Activated T-cell treated with anti-CD3 and anti-CD28 coated beads, Interleukin-2, amount 50 U/mL, for 4 hours (primary cell): Measurements from ENCODE around the gene PRH1. TPM values are rescaled to one million over a fixed set of nuclear protein-coding genes. Genes with fewer than 3 reads are reported as not detected.
A peak's percentile ranks its signal among the peaks of the same experiment; 100 is the strongest.

Experiments
- ATAC-seq, 2 donors: fragments of 200-7000 bp; cut with Tn5 transposase; one replicate each; pipeline ENCODE4 v1.10.0; 2021
- DNase-seq: peaks from one replicate; pipeline ENCODE4 v3.0.0-alpha.2; 2020
- H3K27me3 Mint-ChIP-seq: one replicate; pipeline ENCODE4 v1.8.0; 2021; ENCODE audit warnings: low read depth, mixed read lengths
- H3K36me3 Mint-ChIP-seq: one replicate; pipeline ENCODE4 v1.8.0; 2022; ENCODE audit warnings: mixed read lengths; ENCODE audit not compliant: insufficient read depth
- H3K4me1 Mint-ChIP-seq: one replicate; pipeline ENCODE4 v1.8.0; 2021; ENCODE audit warnings: low read depth, mixed read lengths
- H3K4me3 Mint-ChIP-seq: one replicate; pipeline ENCODE4 v1.8.0; 2021; ENCODE audit warnings: mild to moderate bottlenecking, moderate library complexity, mixed read lengths
- H3K9me3 Mint-ChIP-seq: one replicate; pipeline ENCODE4 v1.8.0; 2021; ENCODE audit warnings: mixed read lengths
- total RNA-seq, 3 donors: library from RNA; stranded (reverse); gene quantifications; one replicate each; pipeline ENCODE4 v1.2.1, GENCODE V29; 2021

The PRH1 gene
- total RNA-seq, 3 donors from 2014 or later = 8.6 to 12.5 (median 10.4) TPM

DNA sequence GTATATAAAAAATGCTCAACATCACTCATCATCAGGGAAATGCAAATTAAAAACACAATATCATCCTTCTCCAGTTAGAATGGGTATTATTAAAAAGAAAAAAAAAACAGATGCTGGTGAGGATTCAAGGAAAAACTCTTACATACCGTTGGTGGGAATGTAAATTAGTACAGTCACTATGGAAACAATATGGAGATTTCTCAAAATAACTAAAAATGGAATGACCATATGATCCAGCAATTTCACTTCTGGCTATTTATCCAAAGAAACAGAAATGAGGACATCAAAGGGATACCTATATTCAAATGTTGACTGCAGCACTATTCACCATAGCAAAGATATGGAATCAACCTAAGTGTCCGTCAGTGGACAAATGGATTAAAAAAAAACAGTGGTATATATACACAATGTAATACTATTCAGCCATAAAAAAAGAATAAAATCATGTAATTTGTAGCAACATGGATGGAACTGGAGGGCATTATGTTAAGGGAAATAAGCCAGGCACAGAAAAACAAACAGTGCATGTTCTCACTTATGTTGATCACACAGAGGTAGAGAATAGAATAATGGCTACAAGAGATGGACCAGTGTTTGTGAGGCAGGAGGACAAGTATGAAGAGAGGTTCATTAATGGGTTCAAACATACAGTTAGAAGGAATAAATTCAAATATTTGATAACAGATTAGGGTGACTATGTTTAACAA, 20.4 kb downstream of the PRH1 start:
- Mint-ChIP-seq H3K4me3 (no peak overlapping the region), H3K9me3 (peaks cover 45% of the 10 kb centered on the region), H3K36me3 (peaks cover 71% of the 10 kb centered on the region), H3K4me1 (no peaks in the 10 kb centered on the region), H3K27me3 (no peaks in the 10 kb centered on the region)
- ATAC-seq (no peak), DNase-seq (no peak)

DNA sequence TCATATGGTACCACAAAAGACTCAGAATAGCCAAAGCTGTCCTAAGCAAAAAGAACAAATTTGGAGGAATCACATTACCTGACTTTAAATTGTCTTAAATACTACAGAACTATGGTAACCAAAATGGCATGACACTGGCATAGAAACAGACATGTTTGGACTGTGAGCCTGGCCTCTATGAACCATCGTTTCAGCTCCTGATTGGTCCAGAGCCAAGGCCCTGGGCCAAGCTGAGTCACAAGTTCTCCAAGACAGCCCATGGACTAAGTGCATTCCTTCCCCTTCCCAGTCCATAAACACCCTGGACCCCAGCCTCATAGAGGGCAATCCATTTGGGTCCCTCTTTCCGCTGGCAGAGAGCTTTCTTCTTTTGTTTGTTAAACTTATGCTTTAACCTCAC, 22.7 kb downstream of the PRH1 start:
- Mint-ChIP-seq H3K4me3 (no peak overlapping the region), H3K9me3 (peaks cover 57% of the 10 kb centered on the region), H3K4me1 (no peaks in the 10 kb centered on the region), H3K36me3 (peaks cover 72% of the 10 kb centered on the region), H3K27me3 (no peaks in the 10 kb centered on the region)
- ATAC-seq (no peak), DNase-seq (no peak)

DNA sequence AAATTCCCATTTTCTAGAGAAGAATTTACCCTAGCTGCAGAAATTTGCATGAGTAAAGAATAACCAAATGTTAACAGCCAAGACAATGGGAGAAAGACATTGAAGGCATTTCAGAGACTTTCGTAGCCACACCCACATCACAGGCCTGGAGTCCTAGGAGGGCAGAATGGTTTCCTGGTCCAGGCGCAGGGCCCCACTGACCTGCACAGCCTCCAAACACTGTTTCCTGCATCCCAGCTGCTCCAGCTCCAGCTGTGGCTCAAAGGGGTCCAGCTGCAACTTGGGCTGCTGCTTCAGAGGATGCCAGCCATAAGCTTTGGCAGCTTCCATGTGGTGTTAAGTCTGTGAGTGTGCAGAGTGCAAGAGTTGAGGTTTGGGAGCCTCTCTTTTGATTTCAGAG, 28.2 kb downstream of the PRH1 start:
- H3K36me3 Mint-ChIP-seq = peaks cover 51% of the 10 kb centered on the region
- no peak overlapping the region for H3K4me3 Mint-ChIP-seq
- DNase-seq (no peak), ATAC-seq (no peak)
- peaks cover 24% of the 10 kb centered on the region for H3K4me1 Mint-ChIP-seq
- no peaks in the 10 kb centered on the region for H3K27me3 Mint-ChIP-seq
- H3K9me3 Mint-ChIP-seq = peaks cover 32% of the 10 kb centered on the region

DNA sequence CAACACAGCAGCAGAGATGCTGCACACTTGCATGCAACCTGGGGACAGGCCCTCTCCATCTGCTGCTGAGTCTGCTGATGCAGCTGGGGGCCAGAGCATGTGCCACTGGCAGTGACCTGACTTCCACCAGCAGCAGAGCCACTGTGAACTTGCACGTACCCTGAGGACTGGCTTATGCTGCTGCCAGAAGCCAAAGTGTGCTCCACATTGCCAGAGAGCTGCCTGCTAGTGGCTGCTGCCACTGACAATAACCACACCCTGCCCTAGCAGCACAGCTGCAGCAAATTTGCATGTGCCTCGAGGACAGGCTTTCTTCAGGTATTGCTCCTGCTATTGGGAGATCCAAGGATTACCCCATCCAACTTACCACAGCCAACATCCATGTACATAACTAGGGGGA, 30.3 kb downstream of the PRH1 start:
- DNase-seq (no peak), ATAC-seq (no peak)
- H3K36me3 Mint-ChIP-seq = peaks cover 38% of the 10 kb centered on the region
- no peaks in the 10 kb centered on the region for H3K27me3 Mint-ChIP-seq
- H3K4me1 Mint-ChIP-seq = peaks cover 39% of the 10 kb centered on the region
- H3K4me3 Mint-ChIP-seq = no peak overlapping the region
- H3K9me3 Mint-ChIP-seq = peaks cover 18% of the 10 kb centered on the region

DNA sequence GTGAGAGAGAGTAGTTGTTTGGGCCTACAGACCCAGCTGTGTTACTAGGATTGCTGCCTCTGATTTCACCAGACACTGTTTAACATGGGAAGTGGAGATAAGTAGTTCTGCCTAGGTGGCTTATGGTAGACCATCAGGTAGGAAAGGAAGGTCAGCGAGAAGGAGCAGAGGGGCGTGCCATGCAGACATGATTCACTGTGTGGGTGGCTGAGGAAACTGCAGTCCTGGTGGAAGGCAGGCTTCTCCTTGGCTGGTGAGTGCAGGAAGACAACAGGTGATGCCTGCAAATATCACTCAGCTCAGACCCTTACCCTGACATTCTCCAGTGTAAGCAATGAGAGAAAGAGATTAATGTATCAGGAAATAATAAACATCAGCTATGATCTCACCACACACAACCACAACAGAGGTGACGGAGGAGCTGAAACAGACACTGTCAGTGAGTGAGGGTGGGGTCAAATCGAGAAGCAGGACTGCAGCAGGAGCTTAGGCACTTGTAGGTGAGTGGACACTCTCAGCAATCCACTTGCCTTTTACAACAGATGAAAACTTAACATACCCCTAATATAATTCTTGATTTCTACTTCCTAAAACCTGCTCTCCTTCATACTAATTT, 32.7 kb downstream of the PRH1 start:
- no peaks in the 10 kb centered on the region for H3K27me3 Mint-ChIP-seq
- H3K9me3 Mint-ChIP-seq = peaks cover 5% of the 10 kb centered on the region
- DNase-seq = no peak
- peak in 1 of 2 donors; percentile 14 for ATAC-seq
- H3K36me3 Mint-ChIP-seq = peaks cover 30% of the 10 kb centered on the region
- peaks cover 39% of the 10 kb centered on the region for H3K4me1 Mint-ChIP-seq
- no peak overlapping the region for H3K4me3 Mint-ChIP-seq

DNA sequence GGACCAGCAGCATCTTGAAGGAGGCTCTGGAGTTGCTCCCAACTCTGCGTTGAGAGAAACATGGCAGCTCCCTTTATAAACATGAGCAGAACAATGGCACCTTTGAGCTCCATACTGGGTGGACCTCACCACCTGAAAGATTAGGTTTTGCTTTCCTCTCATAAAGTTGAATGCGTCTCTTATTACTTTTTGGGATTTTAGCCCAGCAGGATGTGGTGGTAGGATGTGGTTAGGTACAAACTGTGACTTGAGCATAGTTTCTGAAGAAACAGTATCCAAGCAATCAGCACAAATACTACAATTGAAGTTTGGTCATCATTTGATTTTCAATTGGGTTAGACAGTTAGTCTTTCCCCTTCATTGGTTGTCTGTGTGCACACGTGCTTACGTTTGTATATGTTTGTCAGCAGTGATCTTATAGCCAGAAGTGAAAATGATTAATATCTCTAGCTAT, 34.6 kb downstream of the PRH1 start, which contains the start of gene PRR4:
PRR4 (minus strand) TSS at position 51 of the 454 bp plus-strand sequence; CDS start at position 13, 38 bp downstream.
- no peak for ATAC-seq
- Mint-ChIP-seq H3K4me3 (no peak within 1 kb of the TSS), H3K4me1 (peaks cover 37% of the 10 kb centered on the region), H3K9me3 (no peaks in the 10 kb centered on the region), H3K36me3 (peaks cover 27% of the 10 kb centered on the region), H3K27me3 (no peaks in the 10 kb centered on the region)
- no peak for DNase-seq

DNA sequence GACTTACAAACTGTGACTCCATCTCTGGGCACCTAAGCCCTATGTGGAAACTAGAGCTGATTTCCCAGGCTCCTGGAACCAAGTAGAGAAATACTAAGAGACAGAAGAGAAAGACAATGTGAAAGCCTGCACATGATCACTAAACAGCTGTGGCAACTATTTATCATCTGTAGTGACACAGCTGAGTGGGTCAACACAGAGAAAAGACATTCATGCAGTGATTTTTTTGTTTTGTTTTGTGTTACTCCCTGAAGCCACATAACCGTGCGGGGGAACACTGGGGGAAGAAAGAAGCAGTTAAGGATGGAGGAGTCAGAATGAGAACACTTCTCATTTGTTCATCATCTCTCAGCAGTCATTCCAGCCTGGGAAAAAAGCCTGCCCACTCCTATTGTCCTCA, 36.3 kb downstream of the PRH1 start:
- Mint-ChIP-seq H3K36me3 (peaks cover 29% of the 10 kb centered on the region), H3K27me3 (no peaks in the 10 kb centered on the region), H3K4me1 (peaks cover 34% of the 10 kb centered on the region), H3K9me3 (no peaks in the 10 kb centered on the region), H3K4me3 (no peak overlapping the region)
- DNase-seq (no peak), ATAC-seq (no peak)

DNA sequence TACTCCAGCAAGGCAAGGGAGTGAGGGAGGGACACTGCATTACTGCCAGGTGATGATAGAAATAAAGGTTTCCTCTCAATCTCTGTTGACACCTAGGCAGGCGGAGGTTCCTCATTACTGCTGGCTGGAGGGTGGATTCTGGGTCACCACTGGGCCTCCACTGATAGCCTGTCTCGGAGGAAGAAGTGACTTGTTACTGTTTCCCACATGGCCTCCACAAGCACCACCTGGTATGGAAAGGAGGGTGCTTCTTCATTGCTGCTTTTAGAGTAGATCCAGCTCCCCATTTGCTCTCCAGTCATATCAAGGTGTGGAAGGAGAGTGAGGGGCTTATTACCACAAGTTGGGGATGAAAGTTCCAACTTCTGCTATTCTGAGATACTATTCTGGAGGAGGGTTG, 41.2 kb downstream of the PRH1 start:
- DNase-seq (no peak), ATAC-seq (no peak)
- Mint-ChIP-seq H3K36me3 (peaks cover 29% of the 10 kb centered on the region), H3K4me3 (no peak overlapping the region), H3K9me3 (no peaks in the 10 kb centered on the region), H3K4me1 (no peaks in the 10 kb centered on the region), H3K27me3 (no peaks in the 10 kb centered on the region)

DNA sequence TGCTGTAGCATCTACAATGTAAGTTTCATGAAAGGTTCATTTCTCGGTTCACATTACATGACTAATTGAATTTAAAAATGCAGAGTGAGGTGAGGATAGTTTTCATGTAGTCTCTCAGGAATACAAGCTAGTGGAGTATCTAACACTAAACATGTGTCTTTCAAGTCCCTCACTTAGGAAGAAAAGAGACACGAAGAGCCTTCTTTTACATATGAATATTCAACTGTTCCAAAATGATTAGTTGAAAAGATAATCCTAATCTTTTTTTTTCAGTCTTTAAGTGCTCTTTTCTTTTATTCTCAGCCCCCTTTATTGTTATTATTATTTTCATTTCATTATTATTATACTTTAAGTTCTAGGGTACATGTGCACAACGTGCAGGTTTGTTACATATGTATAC, 45.6 kb downstream of the PRH1 start:
- H3K36me3 Mint-ChIP-seq = peaks cover 10% of the 10 kb centered on the region
- ATAC-seq = no peak
- no peak overlapping the region for H3K4me3 Mint-ChIP-seq
- peaks cover 3% of the 10 kb centered on the region for H3K9me3 Mint-ChIP-seq
- no peaks in the 10 kb centered on the region for H3K4me1 Mint-ChIP-seq
- H3K27me3 Mint-ChIP-seq = no peaks in the 10 kb centered on the region
- DNase-seq = no peak

Other genes starting within 250 kb of the PRH1 start
- gene STYK1, start 210.2 kb downstream of the PRH1 start, total RNA-seq = under 1 TPM; 0.25 to 0.33 (median 0.32) TPM
- 100 to 1,000 TPM; 135 to 253 (median 179) TPM for gene YBX3, start 160.9 kb downstream of the PRH1 start, total RNA-seq
- gene TAS2R7, start 81.6 kb downstream of the PRH1 start, total RNA-seq = not detected
- not detected for gene TAS2R8, start 77.0 kb downstream of the PRH1 start, total RNA-seq
- gene TAS2R9, start 74.1 kb downstream of the PRH1 start, total RNA-seq = not detected
- gene TAS2R10, start 57.9 kb downstream of the PRH1 start, total RNA-seq = under 1 TPM in 2 of 3 donors, not detected in 1; 0.18 to 0.19 TPM
- 1 to 10 TPM in 1 of 3 donors, under 1 TPM in 2; 0.32 to 1.3 (median 0.91) TPM for gene PRR4, start 34.8 kb downstream of the PRH1 start, total RNA-seq
- gene TAS2R13, start 25.3 kb upstream of the PRH1 start, total RNA-seq = under 1 TPM; 0.19 to 0.26 (median 0.23) TPM
- under 1 TPM in 1 of 3 donors, not detected in 2; 0.34 TPM for gene PRH2, start 45.0 kb upstream of the PRH1 start, total RNA-seq
- gene TAS2R14, start 55.0 kb upstream of the PRH1 start, total RNA-seq = 1 to 10 TPM in 2 of 3 donors, under 1 TPM in 1; 0.89 to 1.3 (median 1.0) TPM
- gene TAS2R50, start 102.7 kb upstream of the PRH1 start, total RNA-seq = under 1 TPM in 1 of 3 donors, not detected in 2; 0.35 TPM
- under 1 TPM; 0.53 to 0.63 (median 0.61) TPM for gene TAS2R20, start 114.0 kb upstream of the PRH1 start, total RNA-seq
- gene TAS2R19, start 138.4 kb upstream of the PRH1 start, total RNA-seq = 1 to 10 TPM in 1 of 3 donors, under 1 TPM in 2; 0.87 to 1.1 (median 0.95) TPM
- 1 to 10 TPM in 1 of 3 donors, under 1 TPM in 2; 0.86 to 1.0 (median 0.98) TPM for gene TAS2R31, start 147.2 kb upstream of the PRH1 start, total RNA-seq
- gene TAS2R46, start 178.0 kb upstream of the PRH1 start, total RNA-seq = under 1 TPM; 0.58 to 0.82 (median 0.66) TPM
- gene TAS2R43, start 208.1 kb upstream of the PRH1 start, total RNA-seq = under 1 TPM; 0.63 to 0.79 (median 0.78) TPM